ENCODE results near the gene TNF.

Gene TNF

GRCh38 chr6:31532644-31533454, 42.5 kb upstream of the TNF start:
- Histone ChIP-seq H3K4me3 (ENCODE audit: low read depth, low read length) (no peak overlapping the region), H3K9ac (no peak overlapping the region), H3K27ac (peak overlapping the region; percentile 34), H3K4me2 (ENCODE audit: low read length) (no peak overlapping the region), H3K9me3 (ENCODE audit: control insufficient read depth, low read length) (no peaks in the 10 kb centered on the region), H3K27me3 (ENCODE audit: control insufficient read depth, insufficient read depth, low read length) (no peaks in the 10 kb centered on the region), H2AFZ (no peak overlapping the region), H3K4me1 (peaks cover 6% of the 10 kb centered on the region), H3K79me2 (no peaks in the 10 kb centered on the region), H3K36me3 (ENCODE audit: control insufficient read depth, insufficient read depth, low read length) (no peaks in the 10 kb centered on the region)
- no peak for TF ChIP-seq CTCF (IDR thresholded peaks at IDR 0.05)

GRCh38 chr6:31533455-31533841, 41.9 kb upstream of the TNF start:
- no peak overlapping the region for H3K27ac ChIP-seq
- TF ChIP-seq CTCF (IDR thresholded peaks at IDR 0.05): no peak
- no peaks in the 10 kb centered on the region for H3K9me3 ChIP-seq (ENCODE audit: control insufficient read depth, low read length)
- no peaks in the 10 kb centered on the region for H3K79me2 ChIP-seq
- H3K27me3 ChIP-seq (ENCODE audit: control insufficient read depth, insufficient read depth, low read length): no peaks in the 10 kb centered on the region
- H3K4me1 ChIP-seq: peaks cover 7% of the 10 kb centered on the region
- H3K36me3 ChIP-seq (ENCODE audit: control insufficient read depth, insufficient read depth, low read length): no peaks in the 10 kb centered on the region
- no peak overlapping the region for H3K4me3 ChIP-seq (ENCODE audit: low read depth, low read length)
- no peak overlapping the region for H2AFZ ChIP-seq
- no peak overlapping the region for H3K4me2 ChIP-seq (ENCODE audit: low read length)
- H3K9ac ChIP-seq: no peak overlapping the region

DNA sequence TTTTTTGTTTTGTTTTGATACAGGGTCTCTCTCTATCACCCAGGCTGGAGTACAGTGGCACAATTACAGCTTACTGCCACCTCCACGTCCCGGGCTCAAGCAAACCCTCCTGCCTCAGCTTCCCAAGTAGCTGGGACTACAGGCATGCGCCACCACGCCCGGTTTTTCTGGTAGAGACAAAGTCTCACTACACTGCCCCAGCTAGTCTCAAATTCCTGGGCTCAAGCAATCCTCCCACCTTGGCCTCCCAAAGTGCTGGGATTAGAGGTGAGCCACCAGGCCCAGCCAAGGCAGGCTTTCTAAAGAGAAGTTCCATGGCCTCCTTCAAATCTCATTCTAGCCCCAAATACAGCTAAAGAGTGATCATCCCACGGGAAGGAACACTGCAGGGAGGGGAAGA, 41.4 kb upstream of the TNF start:
- Histone ChIP-seq H3K9ac (no peak overlapping the region), H2AFZ (no peak overlapping the region), H3K27ac (no peak overlapping the region), H3K4me1 (peaks cover 9% of the 10 kb centered on the region), H3K36me3 (ENCODE audit: control insufficient read depth, insufficient read depth, low read length) (no peaks in the 10 kb centered on the region), H3K4me3 (ENCODE audit: low read depth, low read length) (no peak overlapping the region), H3K9me3 (ENCODE audit: control insufficient read depth, low read length) (no peaks in the 10 kb centered on the region), H3K79me2 (peaks cover 2% of the 10 kb centered on the region), H3K27me3 (ENCODE audit: control insufficient read depth, insufficient read depth, low read length) (no peaks in the 10 kb centered on the region), H3K4me2 (ENCODE audit: low read length) (no peak overlapping the region)
- no peak for TF ChIP-seq CTCF (IDR thresholded peaks at IDR 0.05)

GRCh38 chr6:31534521-31535040, 40.8 kb upstream of the TNF start:
- no peak for TF ChIP-seq CTCF (IDR thresholded peaks at IDR 0.05)

More at GRCh38 chr6:31534521-31535040, 40.8 kb upstream of the TNF start:
- Histone ChIP-seq H3K27ac (no peak overlapping the region), H3K4me2 (ENCODE audit: low read length) (no peak overlapping the region), H3K4me1 (peaks cover 10% of the 10 kb centered on the region), H3K36me3 (ENCODE audit: control insufficient read depth, insufficient read depth, low read length) (no peaks in the 10 kb centered on the region), H3K9me3 (ENCODE audit: control insufficient read depth, low read length) (no peaks in the 10 kb centered on the region), H3K79me2 (peaks cover 8% of the 10 kb centered on the region), H3K4me3 (ENCODE audit: low read depth, low read length) (no peak overlapping the region), H3K9ac (no peak overlapping the region), H2AFZ (no peak overlapping the region), H3K27me3 (ENCODE audit: control insufficient read depth, insufficient read depth, low read length) (no peaks in the 10 kb centered on the region)
